NCI-H1930 (cell line): ENCODE results near the gene PNP.
"Not testable (repeated sequence)": the region's sequence is repeated elsewhere in the genome, so short reads cannot be mapped to it uniquely, and the experiment has no call there.

Source experiments
- DNase-seq, 2 experiments: peaks; one replicate each; lab custom pipeline; 2025; lab: John Stamatoyannopoulos, UW

PNP gene

GRCh38 chr14:20492486-20492885 is 23.3 kb downstream of the PNP start:
- no peak for DNase-seq

DNA sequence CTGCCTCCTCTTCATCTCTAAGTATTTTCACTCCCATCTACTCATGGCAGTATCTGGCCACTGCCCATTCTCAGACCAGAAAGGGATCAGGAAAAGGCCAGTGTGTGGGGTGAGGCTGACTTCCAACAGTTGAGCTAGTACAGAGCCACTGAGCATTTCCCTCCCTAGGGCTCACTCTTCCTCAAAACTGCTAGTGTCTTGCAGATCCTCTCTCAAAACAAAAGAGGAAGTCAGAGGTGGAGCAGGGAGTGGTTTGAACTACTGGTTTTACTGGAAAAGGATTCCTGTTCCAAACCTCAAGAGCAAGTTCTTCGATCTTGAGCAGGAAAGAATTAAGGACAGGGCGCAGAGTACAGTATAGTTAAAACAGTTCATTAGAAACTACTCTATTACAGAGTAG is 24.4 kb downstream of the PNP start:
- DNase-seq, result no peak

DNA sequence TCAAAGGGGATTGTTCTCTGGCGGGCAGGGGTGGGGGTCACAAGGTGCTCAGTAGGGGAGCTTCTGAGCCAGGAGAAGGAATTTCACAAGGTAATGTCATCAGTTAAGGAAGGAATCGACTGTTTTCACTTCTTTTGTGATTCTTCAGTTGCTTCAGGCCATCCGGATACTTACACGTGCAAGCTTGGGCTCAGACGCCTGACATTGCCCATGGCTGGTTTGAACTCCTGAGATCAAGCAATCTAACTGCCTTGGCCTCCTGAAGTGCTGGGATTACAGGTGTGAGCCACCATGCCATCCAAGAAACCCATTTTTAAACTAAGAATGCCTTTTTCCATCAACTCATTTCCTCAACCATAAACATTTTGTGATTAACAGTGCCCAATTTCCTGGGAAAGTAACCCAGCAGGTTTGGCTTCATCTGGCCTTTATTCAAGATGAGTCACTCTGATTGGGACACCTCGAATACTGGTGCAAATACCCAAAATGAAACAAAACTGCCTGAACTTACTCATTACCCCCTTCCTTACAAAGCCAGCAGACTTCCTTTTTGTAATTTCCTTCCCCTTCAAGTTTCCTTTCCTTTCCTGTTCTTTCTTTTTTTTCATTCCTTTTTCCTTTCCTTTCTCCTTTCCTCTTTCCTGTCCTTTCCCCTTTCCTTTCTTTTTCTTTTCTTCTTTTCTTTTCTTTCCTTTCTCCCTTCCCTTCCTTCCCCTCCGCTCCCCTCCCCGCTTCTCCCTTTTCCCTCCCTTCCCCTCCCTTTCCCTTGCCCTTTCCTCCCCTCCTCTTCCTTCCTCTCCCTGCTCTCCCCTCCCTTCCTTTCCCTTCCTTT is 25.9 kb downstream of the PNP start:
- DNase-seq, result no peak

GRCh38 chr14:20498622-20499021 is 29.4 kb downstream of the PNP start:
- DNase-seq, result no peak

GRCh38 chr14:20499108-20499507 is 29.9 kb downstream of the PNP start:
- no peak for DNase-seq

GRCh38 chr14:20499881-20500280 is 30.7 kb downstream of the PNP start:
- DNase-seq, result no peak

- no peak for DNase-seq
These were observed 32.1 kb downstream of the PNP start for GRCh38 chr14:20501346-20501745.

DNA sequence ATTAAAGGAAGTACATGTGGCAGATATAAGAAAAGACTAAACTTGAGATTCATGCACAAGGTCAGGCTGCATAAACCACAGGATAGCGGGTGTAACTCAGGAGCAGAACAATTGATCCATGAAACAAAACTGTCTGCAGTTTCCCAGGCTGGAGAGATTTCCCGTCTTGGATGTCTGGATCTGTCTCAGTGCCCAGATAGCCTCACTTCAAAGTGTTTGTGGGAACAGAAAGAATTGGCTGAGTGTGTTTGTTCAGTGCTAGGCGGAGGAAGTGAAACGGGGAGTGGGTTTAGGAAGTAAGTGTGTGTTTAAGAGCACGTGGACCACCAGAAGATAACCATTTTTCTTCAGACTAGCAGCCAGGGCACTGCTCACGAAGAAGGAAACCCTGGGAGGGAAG is 34.7 kb downstream of the PNP start:
- DNase-seq, result no peak

DNA sequence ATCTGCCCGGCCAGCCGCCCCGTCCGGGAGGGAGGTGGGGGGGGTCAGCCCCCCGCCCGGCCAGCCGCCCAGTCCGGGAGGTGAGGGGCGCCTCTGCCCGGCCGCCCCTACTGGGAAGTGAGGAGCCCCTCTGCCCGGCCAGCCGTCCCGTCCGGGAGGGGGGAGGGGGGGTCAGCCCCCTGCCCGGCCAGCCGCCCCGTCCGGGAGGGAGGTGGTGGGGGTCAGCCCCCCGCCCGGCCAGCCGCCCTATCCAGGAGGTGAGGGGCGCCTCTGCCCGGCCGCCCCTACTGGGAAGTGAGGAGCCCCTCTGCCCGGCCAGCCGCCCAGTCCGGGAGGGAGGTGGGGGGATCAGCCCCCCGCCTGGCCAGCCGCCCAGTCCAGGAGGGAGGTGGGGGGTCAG is 37.1 kb downstream of the PNP start:
- not testable (repeated sequence) for DNase-seq

DNA sequence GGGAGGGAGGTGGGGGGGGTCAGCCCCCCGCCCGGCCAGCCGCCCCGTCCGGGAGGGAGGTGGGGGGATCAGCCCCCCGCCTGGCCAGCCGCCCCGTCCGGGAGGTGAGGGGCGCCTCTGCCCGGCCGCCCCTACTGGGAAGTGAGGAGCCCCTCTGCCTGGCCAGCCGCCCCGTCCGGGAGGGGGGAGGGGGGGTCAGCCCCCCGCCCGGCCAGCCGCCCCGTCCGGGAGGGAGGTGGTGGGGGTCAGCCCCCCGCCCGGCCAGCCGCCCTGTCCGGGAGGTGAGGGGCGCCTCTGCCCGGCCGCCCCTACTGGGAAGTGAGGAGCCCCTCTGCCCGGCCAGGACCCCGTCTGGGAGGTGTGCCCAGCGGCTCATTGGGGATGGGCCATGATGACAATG is 37.5 kb downstream of the PNP start:
- DNase-seq, result not testable (repeated sequence)

GRCh38 chr14:20507537-20507936 is 38.3 kb downstream of the PNP start:
- not testable (repeated sequence) for DNase-seq

DNA sequence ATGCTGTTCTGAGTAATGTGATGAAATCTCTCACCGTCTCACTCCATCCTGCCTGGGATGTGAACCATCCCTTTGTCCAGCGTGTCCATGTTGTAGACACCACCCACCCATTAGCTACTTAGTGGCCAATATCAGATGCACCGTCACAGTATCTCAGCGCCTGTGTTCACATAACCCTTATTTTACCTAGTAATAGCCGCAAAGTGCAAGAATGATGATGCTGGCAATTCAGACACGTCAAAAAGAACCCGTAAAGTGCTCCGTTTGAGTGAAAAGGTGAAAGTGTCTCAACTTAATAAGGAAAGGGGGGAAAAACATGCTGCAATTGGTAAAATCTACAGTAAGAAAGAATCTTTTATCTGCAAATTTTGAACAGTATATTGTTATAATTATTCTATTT is 39.2 kb downstream of the PNP start:
- DNase-seq, result no peak

GRCh38 chr14:20512177-20512905 is 43.1 kb downstream of the PNP start:
- no peak for DNase-seq

GRCh38 chr14:20515846-20516245 is 46.6 kb downstream of the PNP start:
- DNase-seq, result no peak

- DNase-seq, result no peak
These were observed 47.7 kb downstream of the PNP start for GRCh38 chr14:20516921-20517320.

DNA sequence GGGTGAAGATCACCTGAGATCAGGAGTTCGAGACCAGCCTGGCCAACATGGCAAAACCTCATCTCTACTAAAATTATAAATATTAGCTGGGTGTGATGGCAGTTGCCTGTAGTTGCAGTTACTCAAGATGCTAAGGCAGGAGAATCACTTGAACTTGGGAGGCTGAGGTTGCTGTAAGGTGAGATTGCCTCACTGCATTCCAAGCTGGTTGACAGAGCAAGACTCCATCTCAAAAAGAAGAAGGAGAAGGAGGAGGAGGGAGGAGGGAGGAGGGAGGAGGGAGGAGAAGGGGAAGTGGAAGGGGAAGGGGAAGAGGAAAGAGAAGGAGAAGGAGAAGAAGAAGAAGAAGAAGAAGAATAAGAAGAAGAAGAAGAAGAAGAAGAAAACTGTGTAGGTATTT is 53.1 kb downstream of the PNP start:
- no peak for DNase-seq

DNA sequence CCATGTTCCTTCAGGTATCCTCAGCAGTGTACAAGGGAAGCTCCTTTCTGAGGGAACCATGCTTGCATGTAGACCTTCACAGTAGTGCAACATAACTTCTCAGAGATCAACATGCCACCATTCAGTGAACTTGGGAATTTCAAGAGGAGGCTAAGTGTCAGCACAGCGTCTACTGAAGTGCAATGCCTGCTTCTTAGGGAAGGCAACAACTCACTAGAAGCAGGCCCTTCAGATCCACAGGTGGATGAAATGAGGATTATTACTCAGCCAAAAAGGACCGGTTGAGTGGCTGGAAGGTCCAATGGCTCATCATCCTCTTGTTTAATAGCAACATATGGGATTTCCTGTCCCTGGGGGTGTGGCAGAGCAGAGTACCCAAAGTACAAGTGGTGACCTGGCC is 54.8 kb downstream of the PNP start:
- no peak for DNase-seq
